ENCODE measurements around the gene CCR6. TPM values are rescaled to one million over a fixed set of nuclear protein-coding genes. Genes with fewer than 3 reads are reported as not detected.
A peak's percentile ranks its signal among the peaks of the same experiment; 100 is the strongest.

Gene CCR6
- total and polyA plus RNA-seq, 2 of the 8 experiments (the other 6 are each of a cell fraction or from before 2014, with no cell fraction given), result 0.06 TPM; not detected in 1

GRCh38 chr6:167099707-167100106, 23.2 kb upstream of the CCR6 start:
- Histone ChIP-seq H3K4ac (replicated peaks; ENCODE audit: insufficient read length, low read depth, low read length) (no peak overlapping the region), H3K18ac (ENCODE audit: extremely low read depth, low read length) (no peak overlapping the region), H3K9me3 (ENCODE audit: insufficient read depth in 2 of 2, low read depth in 1 of 2, low read length in 1 of 2) (no peaks in the 10 kb centered on the region), H3K79me1 (ENCODE audit: low read depth, low read length) (no peaks in the 10 kb centered on the region), H3K23me2 (ENCODE audit: low read depth, low read length) (no peaks in the 10 kb centered on the region), H2BK5ac (ENCODE audit: low read depth, low read length) (no peak overlapping the region), H2BK12ac (ENCODE audit: low read depth, low read length) (no peak overlapping the region), H3K4me3 (ENCODE audit: extremely low read depth in 1 of 4, insufficient read depth in 2 of 4, low read depth in 3 of 4, low read length in 4 of 4) (no peak overlapping the region), H3K36me3 (ENCODE audit: control insufficient read depth in 2 of 4, insufficient read depth in 4 of 4, low read length in 3 of 4) (no peaks in the 10 kb centered on the region), H4K20me1 (replicated peaks in 1 of 2; ENCODE audit: control insufficient read depth in 1 of 2, insufficient read depth in 2 of 2, low read length in 2 of 2) (no peaks in the 10 kb centered on the region), H3K27ac (ENCODE audit: low read depth, low read length) (no peak overlapping the region), H3K14ac (ENCODE audit: insufficient read length) (no peak overlapping the region), H3K27me3 (replicated peaks in 1 of 4; ENCODE audit: control insufficient read depth in 3 of 4, extremely low read depth in 1 of 4, insufficient read depth in 3 of 4, low read length in 3 of 4) (no peaks in the 10 kb centered on the region), H3K79me2 (ENCODE audit: control insufficient read depth in 1 of 2, insufficient read depth in 2 of 2, low read length in 2 of 2) (no peaks in the 10 kb centered on the region), H2AK5ac (ENCODE audit: low read depth, low read length) (no peak overlapping the region), H2BK15ac (ENCODE audit: low read length) (no peak overlapping the region), H4K8ac (ENCODE audit: extremely low read depth, insufficient read depth, low read length) (no peak overlapping the region), H3K4me2 (ENCODE audit: insufficient read depth in 1 of 2, low read depth in 2 of 2, low read length in 2 of 2) (no peak overlapping the region), H3K4me1 (replicated peaks in 1 of 4; ENCODE audit: control insufficient read depth in 3 of 4, insufficient read depth in 4 of 4, low read length in 3 of 4) (peaks cover 0 to 3% (median 1%) of the 10 kb centered on the region in 4 experiments; a peak in 3 of 7 replicates), H3K23ac (ENCODE audit: insufficient read length) (no peak overlapping the region), H2AFZ (ENCODE audit: low read length) (no peak overlapping the region), H3K56ac (replicated peaks; ENCODE audit: insufficient read length, low read depth, low read length) (no peak overlapping the region), H2BK20ac (ENCODE audit: low read length) (0 out of 2 replicates have a peak overlapping the region, but pooled peaks have one; percentile 66), H3K9ac (replicated peaks in 1 of 4; ENCODE audit: extremely low read depth in 1 of 4, low read depth in 3 of 4, low read length in 3 of 4) (no peak overlapping the region), H4K5ac (ENCODE audit: insufficient read length, low read depth, low read length) (no peak overlapping the region), H4K91ac (replicated peaks; ENCODE audit: insufficient read length, low read length) (no peak overlapping the region), H2BK120ac (replicated peaks; ENCODE audit: low read depth, low read length) (no peak overlapping the region)
- FAIRE-seq (no peak), DNase-seq (ENCODE audit: low read depth in 1 of 2, low spot score in 2 of 2) (no peak)
- ChIA-PET CTCF (ENCODE audit: partially characterized antibody) (no interaction called here), POLR2A (ENCODE audit: partially characterized antibody) (no interaction called here)
- 97% methylated on average over 8 of the region's 8 CpGs; no CpG with 5 or more reads in 1 of the 2 experiments for WGBS, 2 experiments (ENCODE audit: extremely low coverage in 1 of 2, insufficient coverage in 1 of 2, insufficient read length in 1 of 2, insufficient replicate concordance in 2 of 2, low coverage in 1 of 2, low lambda C conversion rate in 2 of 2, missing lambda C conversion rate in 1 of 2)
- TF ChIP-seq CTBP2 (IDR thresholded peaks at IDR 0.05; ENCODE audit: borderline replicate concordance, insufficient read depth, insufficient read length, low read length), result no peak
- no peak for TF ChIP-seq BCL11A (IDR thresholded peaks at IDR 0.05; ENCODE audit: low read depth in 2 of 2, low read length in 2 of 2)
- no peak for TF ChIP-seq PHF8 (conservative IDR thresholded peaks at IDR 0.05; ENCODE audit: low read depth, low read length)
- TF ChIP-seq CHD2 (IDR thresholded peaks at IDR 0.05; ENCODE audit: low read length), result no peak
- TF ChIP-seq CTCF (IDR thresholded peaks at IDR 0.05; ENCODE audit: control extremely low read depth in 1 of 3, insufficient read depth in 1 of 3, low read depth in 1 of 3, low read length in 3 of 3), result no peak
- no peak for TF ChIP-seq KDM4A (IDR thresholded peaks at IDR 0.05; ENCODE audit: low read depth, low read length, severe bottlenecking)
- no peak for TF ChIP-seq SP4 (IDR thresholded peaks at IDR 0.05; ENCODE audit: low read length)
- TF ChIP-seq JUND (IDR thresholded peaks at IDR 0.05; ENCODE audit: low read length), result no peak
- TF ChIP-seq RNF2 (IDR thresholded peaks at IDR 0.05; ENCODE audit: borderline replicate concordance, low read depth, low read length, missing control alignments, poor library complexity, severe bottlenecking), result no peak
- TF ChIP-seq ZNF274 (IDR thresholded peaks at IDR 0.05; ENCODE audit: borderline replicate concordance, extremely low read depth, low read length), result no peak
- no peak for TF ChIP-seq SAP30 (IDR thresholded peaks at IDR 0.05; ENCODE audit: insufficient read depth, insufficient replicate concordance, low read length)

All from H1 (cell line).